Large intestine (tissue), 3 donors: Measurements from ENCODE around the gene MTG1. TPM values are rescaled to one million over a fixed set of nuclear protein-coding genes. Genes with fewer than 3 reads are reported as not detected.

Experiments used
- DNase-seq, 2 donors: peaks; one replicate each; pipeline versions ENCODE4 v3.0.0 to v3.0.0-alpha.2; 2013
- H3K27ac ChIP-seq: one replicate; pipeline ENCODE4 v1.5.1; 2013; ENCODE audit warnings: low read length
- H3K27me3 ChIP-seq: 2 replicates; pipeline ENCODE4 v1.6.1; 2013; ENCODE audit warnings: low read length; ENCODE audit not compliant: control insufficient read depth, insufficient read depth
- H3K36me3 ChIP-seq: 2 replicates; pipeline ENCODE4 v1.6.1; 2013; ENCODE audit warnings: low read length; ENCODE audit not compliant: control insufficient read depth, insufficient read depth
- H3K4me1 ChIP-seq: one replicate; pipeline ENCODE4 v1.6.1; 2013; ENCODE audit warnings: low read length; ENCODE audit not compliant: control insufficient read depth, insufficient read depth
- H3K4me3 ChIP-seq: one replicate; pipeline ENCODE4 v1.5.1; 2013; ENCODE audit warnings: low read length
- H3K9me3 ChIP-seq: one replicate; pipeline ENCODE4 v1.6.1; 2013; ENCODE audit warnings: mild to moderate bottlenecking, low read depth, low read length, moderate library complexity; ENCODE audit not compliant: control insufficient read depth
- WGBS: methylation state at CpG from one replicate; pipeline ENCODE4 v1.1.5; 2013; ENCODE audit warnings: low lambda C conversion rate; ENCODE audit not compliant: insufficient coverage; 5-methylcytosine and 5-hydroxymethylcytosine counted together
- polyA plus RNA-seq: library from polyadenylated mRNA; unstranded; fragments of 120-200 nt; gene quantifications from one replicate; pipeline ENCODE4 v1.2.1, GENCODE V29; 2013

Gene MTG1
- polyA plus RNA-seq, 1 donor: 67.5 TPM

- Histone ChIP-seq H3K4me3 (no peak overlapping the region), H3K27me3 (no peaks in the 10 kb centered on the region), H3K4me1 (peaks cover 7% of the 10 kb centered on the region), H3K27ac (no peak overlapping the region), H3K36me3 (peaks cover 57% of the 10 kb centered on the region), H3K9me3 (no peaks in the 10 kb centered on the region)
- DNase-seq: no peak
- no CpG with 5 or more reads among the region's 7 CpGs for WGBS
Observed at GRCh38 chr10:133397938-133398337, 4.0 kb downstream of the MTG1 start.

GRCh38 chr10:133399123-133399601 is 5.2 kb downstream of the MTG1 start:
- H3K36me3 ChIP-seq: peaks cover 64% of the 10 kb centered on the region
- no CpG with 5 or more reads among the region's 19 CpGs for WGBS
- DNase-seq: no peak

GRCh38 chr10:133400624-133401424 is 6.9 kb downstream of the MTG1 start:
- DNase-seq: no peak
- no peak overlapping the region for H3K27ac ChIP-seq
- no peak overlapping the region for H3K4me3 ChIP-seq
- no peaks in the 10 kb centered on the region for H3K9me3 ChIP-seq
- H3K4me1 ChIP-seq: no peaks in the 10 kb centered on the region
- H3K27me3 ChIP-seq: no peaks in the 10 kb centered on the region
- peaks cover 76% of the 10 kb centered on the region for H3K36me3 ChIP-seq
- 100% methylated on average over 1 of the region's 10 CpGs for whole genome bisulfite sequencing

More at GRCh38 chr10:133399123-133399601, 5.2 kb downstream of the MTG1 start:
- H3K27me3 ChIP-seq: no peaks in the 10 kb centered on the region
- no peak overlapping the region for H3K4me3 ChIP-seq
- no peak overlapping the region for H3K27ac ChIP-seq
- H3K9me3 ChIP-seq: no peaks in the 10 kb centered on the region
- peaks cover 7% of the 10 kb centered on the region for H3K4me1 ChIP-seq

GRCh38 chr10:133401500-133401899 is 7.5 kb downstream of the MTG1 start:
- Histone ChIP-seq H3K4me3 (no peak overlapping the region), H3K9me3 (no peaks in the 10 kb centered on the region), H3K27me3 (no peaks in the 10 kb centered on the region), H3K36me3 (peaks cover 72% of the 10 kb centered on the region), H3K4me1 (no peaks in the 10 kb centered on the region), H3K27ac (no peak overlapping the region)
- no CpG with 5 or more reads among the region's 12 CpGs for WGBS
- no peak for DNase-seq

- H3K9me3 ChIP-seq: no peaks in the 10 kb centered on the region
- no peak for DNase-seq
- H3K4me1 ChIP-seq: no peaks in the 10 kb centered on the region
- H3K4me3 ChIP-seq: no peak overlapping the region
- no peak overlapping the region for H3K27ac ChIP-seq
- peaks cover 73% of the 10 kb centered on the region for H3K36me3 ChIP-seq
- no peaks in the 10 kb centered on the region for H3K27me3 ChIP-seq
- no CpG with 5 or more reads among the region's 21 CpGs for WGBS
Observed at GRCh38 chr10:133401981-133402725, 8.2 kb downstream of the MTG1 start.

- H3K27me3 ChIP-seq: no peaks in the 10 kb centered on the region
- peaks cover 75% of the 10 kb centered on the region for H3K36me3 ChIP-seq
- no peaks in the 10 kb centered on the region for H3K4me1 ChIP-seq
- DNase-seq: no peak
- no peak overlapping the region for H3K27ac ChIP-seq
- WGBS: 93% methylated on average over 3 of the region's 16 CpGs
- no peak overlapping the region for H3K4me3 ChIP-seq
- no peaks in the 10 kb centered on the region for H3K9me3 ChIP-seq
Observed at GRCh38 chr10:133403359-133403758, 9.4 kb downstream of the MTG1 start.

GRCh38 chr10:133403784-133404183 is 9.8 kb downstream of the MTG1 start:
- no peak for DNase-seq
- Histone ChIP-seq H3K4me1 (no peaks in the 10 kb centered on the region), H3K36me3 (peaks cover 74% of the 10 kb centered on the region), H3K27me3 (no peaks in the 10 kb centered on the region), H3K4me3 (no peak overlapping the region), H3K9me3 (no peaks in the 10 kb centered on the region), H3K27ac (no peak overlapping the region)
- WGBS: 60% methylated on average over 1 of the region's 5 CpGs

- Histone ChIP-seq H3K27me3 (no peaks in the 10 kb centered on the region), H3K27ac (no peak overlapping the region), H3K36me3 (peaks cover 72% of the 10 kb centered on the region), H3K4me3 (no peak overlapping the region), H3K4me1 (no peaks in the 10 kb centered on the region), H3K9me3 (peaks cover 4% of the 10 kb centered on the region)
- DNase-seq: no peak
- WGBS: 75% methylated on average over 2 of the region's 2 CpGs
Observed at GRCh38 chr10:133405272-133405671, 11.3 kb downstream of the MTG1 start.

GRCh38 chr10:133405844-133406527 is 12.0 kb downstream of the MTG1 start:
- H3K4me3 ChIP-seq: no peak overlapping the region
- H3K4me1 ChIP-seq: no peaks in the 10 kb centered on the region
- peaks cover 7% of the 10 kb centered on the region for H3K9me3 ChIP-seq
- H3K27ac ChIP-seq: no peak overlapping the region
- no peak for DNase-seq
- WGBS: no CpG with 5 or more reads among the region's 8 CpGs
- no peaks in the 10 kb centered on the region for H3K27me3 ChIP-seq
- H3K36me3 ChIP-seq: peaks cover 71% of the 10 kb centered on the region
